Measurements from ENCODE around the gene F7. TPM values are rescaled to one million over a fixed set of nuclear protein-coding genes. Genes with fewer than 3 reads are reported as not detected.

F7 gene
- total and polyA plus RNA-seq, 2 of the 4 experiments (the other 2 are of a cell fraction): under 0.01 to 0.07 TPM

DNA sequence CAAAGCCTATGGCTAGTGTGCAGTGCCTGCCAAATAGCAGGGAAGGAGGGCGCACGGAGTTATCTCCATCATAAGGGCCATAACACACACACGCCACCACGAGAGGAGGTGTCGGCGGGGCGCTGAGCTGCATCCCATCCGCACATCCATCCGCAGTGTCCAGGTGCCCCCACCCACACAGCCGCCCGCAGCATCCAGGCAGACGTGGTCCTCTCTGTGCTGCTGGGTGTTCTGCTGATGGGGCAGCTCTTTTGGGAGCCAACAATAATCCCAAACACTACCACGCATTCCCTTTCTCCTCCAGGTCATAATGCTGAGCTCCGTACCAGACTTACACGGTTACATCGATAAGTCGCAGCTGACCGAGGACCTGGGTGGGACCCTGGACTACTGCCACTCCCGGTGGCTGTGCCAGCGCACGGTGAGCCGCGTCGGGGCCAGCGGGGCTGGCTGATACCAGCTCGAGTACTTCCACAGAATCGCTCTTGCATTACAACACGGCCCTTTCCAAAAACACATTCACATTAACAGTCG lies 41.5 kb upstream of the F7 start:
- Histone ChIP-seq H3K4me3 (ENCODE audit: insufficient read depth, low read depth, low read length) (no peak overlapping the region), H2BK20ac (ENCODE audit: low read depth, low read length) (no peak overlapping the region), H4K91ac (ENCODE audit: insufficient read depth, low read depth, low read length) (no peak overlapping the region), H3K9me3 (ENCODE audit: control insufficient read depth, insufficient read depth, low read length) (no peaks in the 10 kb centered on the region), H3K4ac (ENCODE audit: low read depth, low read length) (no peak overlapping the region), H2AK9ac (replicated peaks; ENCODE audit: low read depth, low read length, poor library complexity) (no peak overlapping the region), H3K4me2 (ENCODE audit: low read depth, low read length) (no peak overlapping the region), H3K27ac (ENCODE audit: insufficient read depth, low read length) (no peak overlapping the region), H2AK5ac (ENCODE audit: low read depth, low read length) (no peak overlapping the region; the same call in 1 of the 2 replicates), H3K23ac (ENCODE audit: low read depth, low read length) (no peak overlapping the region), H4K8ac (ENCODE audit: low read depth in 2 of 2, low read length in 2 of 2) (no peak overlapping the region), H4K5ac (ENCODE audit: low read depth, low read length) (no peak overlapping the region), H3K14ac (replicated peaks; ENCODE audit: low read depth, low read length) (no peak overlapping the region), H3K27me3 (ENCODE audit: control insufficient read depth, insufficient read depth, low read length) (peaks cover 2% of the 10 kb centered on the region), H3K36me3 (ENCODE audit: control insufficient read depth, insufficient read depth, low read length) (no peaks in the 10 kb centered on the region), H3K18ac (ENCODE audit: low read depth, low read length) (no peak overlapping the region), H2AFZ (replicated peaks; ENCODE audit: low read length, poor library complexity) (peak overlapping the region; percentile 49), H3K4me1 (ENCODE audit: control insufficient read depth, insufficient read depth, low read length) (no peaks in the 10 kb centered on the region), H3K9me1 (ENCODE audit: insufficient read depth, low read length) (0 out of 2 replicates have a peak, but pooled peaks cover 4% of the 10 kb centered on the region), H2BK15ac (ENCODE audit: low read depth, low read length) (no peak overlapping the region), H4K20me1 (ENCODE audit: insufficient read depth, low read length) (no peaks in the 10 kb centered on the region), H3K79me1 (ENCODE audit: low read depth in 1 of 2, low read length in 2 of 2) (no peaks in the 10 kb centered on the region), H2BK120ac (ENCODE audit: low read depth, low read length) (no peak overlapping the region), H3K9ac (ENCODE audit: low read depth, low read length) (no peak overlapping the region), H2BK5ac (ENCODE audit: low read depth, low read length, poor library complexity, severe bottlenecking) (no peak overlapping the region), H3K56ac (ENCODE audit: extremely low read depth, insufficient read depth, low read length) (no peak overlapping the region)
- dilution Hi-C loops (cut with HindIII; ENCODE audit: low sequenced_read_pairs, unreplicated experiment) (no loop called here), intact Hi-C loops (cut with micrococcal nuclease) (no loop called here), in situ Hi-C loops (cut with MboI; ENCODE audit: low sequenced_read_pairs) (no loop called here)
- WGBS, 2 experiments (ENCODE audit: extremely low coverage in 2 of 2, insufficient read length in 1 of 2): 92% methylated on average over 17 of the region's 29 CpGs; no CpG with 5 or more reads in 1 of the 2 experiments
- DNase-seq (no peak), ATAC-seq (ENCODE audit: low read depth) (no peak)
- POLR2A ChIA-PET (ENCODE audit: unreplicated experiment): no interaction called here
- TF ChIP-seq RAD21 (IDR thresholded peaks at IDR 0.05; ENCODE audit: low read length): no peak
- TF ChIP-seq MXI1 (IDR thresholded peaks at IDR 0.05; ENCODE audit: borderline replicate concordance, low read depth, low read length): no peak
- CTCF ChIA-PET: no interaction called here
- no TSS peak for BruUV-seq (replicated peaks)
